ENCODE measurements around the gene MYT1.

The MYT1 gene

DNA sequence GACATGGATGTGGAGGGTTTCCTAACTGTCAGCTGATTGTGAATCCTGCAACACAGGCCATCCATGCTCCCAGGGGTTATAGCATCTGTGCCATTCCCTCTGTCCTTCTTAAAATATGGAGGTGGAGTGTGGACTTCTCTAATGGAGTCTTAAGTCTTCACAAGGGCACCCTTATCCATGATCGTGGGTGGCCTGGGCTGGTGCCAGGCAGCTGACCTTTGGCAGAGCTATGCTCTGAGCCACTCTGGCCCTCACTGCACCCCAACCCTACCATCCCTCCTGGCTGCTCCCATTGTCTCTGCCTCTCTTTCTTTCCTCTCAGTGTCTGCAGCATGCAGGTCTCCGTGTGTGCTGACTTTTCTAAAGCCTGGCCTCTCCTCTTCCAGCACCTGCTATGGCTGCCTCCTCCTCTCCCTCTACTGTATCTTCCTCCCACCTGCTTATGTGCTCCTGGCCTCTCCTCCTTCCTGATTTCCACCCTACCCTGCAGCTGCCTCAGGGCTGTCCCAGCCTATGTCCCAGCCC lies 80.1 kb downstream of the MYT1 start:
- Histone ChIP-seq H3K27me3 (ENCODE audit: control insufficient read depth, insufficient read depth, low read length) (no peaks in the 10 kb centered on the region), H2AFZ (no peak overlapping the region), H3K4me3 (ENCODE audit: low read depth, low read length) (no peak overlapping the region), H3K79me2 (no peaks in the 10 kb centered on the region), H3K9me3 (ENCODE audit: control insufficient read depth, low read length) (no peaks in the 10 kb centered on the region), H3K4me2 (ENCODE audit: low read length) (no peak overlapping the region), H3K36me3 (ENCODE audit: control insufficient read depth, insufficient read depth, low read length) (no peaks in the 10 kb centered on the region), H3K4me1 (no peaks in the 10 kb centered on the region), H3K9ac (no peak overlapping the region), H3K27ac (no peak overlapping the region)
- TF ChIP-seq, protein P1, sequence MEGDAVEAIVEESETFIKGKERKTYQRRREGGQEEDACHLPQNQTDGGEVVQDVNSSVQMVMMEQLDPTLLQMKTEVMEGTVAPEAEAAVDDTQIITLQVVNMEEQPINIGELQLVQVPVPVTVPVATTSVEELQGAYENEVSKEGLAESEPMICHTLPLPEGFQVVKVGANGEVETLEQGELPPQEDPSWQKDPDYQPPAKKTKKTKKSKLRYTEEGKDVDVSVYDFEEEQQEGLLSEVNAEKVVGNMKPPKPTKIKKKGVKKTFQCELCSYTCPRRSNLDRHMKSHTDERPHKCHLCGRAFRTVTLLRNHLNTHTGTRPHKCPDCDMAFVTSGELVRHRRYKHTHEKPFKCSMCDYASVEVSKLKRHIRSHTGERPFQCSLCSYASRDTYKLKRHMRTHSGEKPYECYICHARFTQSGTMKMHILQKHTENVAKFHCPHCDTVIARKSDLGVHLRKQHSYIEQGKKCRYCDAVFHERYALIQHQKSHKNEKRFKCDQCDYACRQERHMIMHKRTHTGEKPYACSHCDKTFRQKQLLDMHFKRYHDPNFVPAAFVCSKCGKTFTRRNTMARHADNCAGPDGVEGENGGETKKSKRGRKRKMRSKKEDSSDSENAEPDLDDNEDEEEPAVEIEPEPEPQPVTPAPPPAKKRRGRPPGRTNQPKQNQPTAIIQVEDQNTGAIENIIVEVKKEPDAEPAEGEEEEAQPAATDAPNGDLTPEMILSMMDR (IDR thresholded peaks at IDR 0.05), result no peak

- H3K27ac ChIP-seq, result no peak overlapping the region
- H3K4me1 ChIP-seq, result no peaks in the 10 kb centered on the region
- H3K9me3 ChIP-seq (ENCODE audit: control insufficient read depth, low read length), result no peaks in the 10 kb centered on the region
- H3K9ac ChIP-seq, result no peak overlapping the region
- H3K4me2 ChIP-seq (ENCODE audit: low read length), result no peak overlapping the region
- no peaks in the 10 kb centered on the region for H3K79me2 ChIP-seq
- no peak overlapping the region for H2AFZ ChIP-seq
- H3K27me3 ChIP-seq (ENCODE audit: control insufficient read depth, insufficient read depth, low read length), result no peaks in the 10 kb centered on the region
- TF ChIP-seq, protein P1 (IDR thresholded peaks at IDR 0.05), result no peak
- H3K4me3 ChIP-seq (ENCODE audit: low read depth, low read length), result no peak overlapping the region
- H3K36me3 ChIP-seq (ENCODE audit: control insufficient read depth, insufficient read depth, low read length), result no peaks in the 10 kb centered on the region
These were observed 80.8 kb downstream of the MYT1 start for GRCh38 chr20:64244870-64245603.

DNA sequence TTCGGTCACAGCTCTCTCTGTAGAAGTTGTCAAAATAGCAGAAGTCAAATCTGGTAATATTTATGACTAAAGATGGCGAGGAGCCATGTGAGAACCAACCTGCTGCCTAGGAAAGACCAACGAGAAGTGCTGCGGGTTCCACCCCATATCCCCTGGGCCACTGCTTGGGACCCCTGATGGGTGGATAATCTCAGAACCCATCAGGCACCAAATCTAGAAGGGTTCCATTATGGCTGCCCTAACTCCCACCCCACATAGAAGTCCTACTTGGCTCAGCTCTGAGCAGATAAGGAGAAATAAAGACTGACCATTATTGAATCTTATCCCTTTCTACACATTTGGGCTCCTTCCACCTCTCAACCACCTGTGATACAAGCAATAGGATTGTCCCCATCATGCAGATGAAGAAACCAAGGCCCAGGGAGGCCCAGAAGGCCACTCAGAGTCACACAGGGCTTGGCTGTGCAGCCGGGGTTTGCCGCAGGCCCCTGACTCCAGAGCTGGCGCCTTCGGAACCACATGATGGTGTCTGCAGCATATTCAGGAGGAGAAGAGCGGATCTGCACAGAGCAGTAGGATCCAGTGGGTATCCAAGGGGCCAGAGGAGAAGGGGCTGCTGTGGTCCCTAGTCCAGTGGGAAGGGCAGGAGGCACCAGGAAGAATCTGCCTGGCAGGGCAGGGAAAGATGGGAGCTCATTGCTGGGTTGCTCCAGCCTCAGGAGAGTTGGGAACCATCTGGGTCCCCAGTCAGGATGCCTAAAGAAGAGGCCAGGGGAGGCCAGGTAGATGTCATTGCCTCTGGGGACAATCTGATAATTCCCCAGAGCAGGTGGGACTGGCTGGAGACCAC lies 81.7 kb downstream of the MYT1 start:
- Histone ChIP-seq H3K27me3 (ENCODE audit: control insufficient read depth, insufficient read depth, low read length) (no peaks in the 10 kb centered on the region), H3K9ac (no peak overlapping the region), H3K36me3 (ENCODE audit: control insufficient read depth, insufficient read depth, low read length) (no peaks in the 10 kb centered on the region), H3K4me3 (ENCODE audit: low read depth, low read length) (no peak overlapping the region), H2AFZ (no peak overlapping the region), H3K79me2 (no peaks in the 10 kb centered on the region), H3K4me2 (ENCODE audit: low read length) (no peak overlapping the region), H3K4me1 (no peaks in the 10 kb centered on the region), H3K9me3 (ENCODE audit: control insufficient read depth, low read length) (no peaks in the 10 kb centered on the region), H3K27ac (no peak overlapping the region)
- TF ChIP-seq, protein P1 (IDR thresholded peaks at IDR 0.05), result no peak

DNA sequence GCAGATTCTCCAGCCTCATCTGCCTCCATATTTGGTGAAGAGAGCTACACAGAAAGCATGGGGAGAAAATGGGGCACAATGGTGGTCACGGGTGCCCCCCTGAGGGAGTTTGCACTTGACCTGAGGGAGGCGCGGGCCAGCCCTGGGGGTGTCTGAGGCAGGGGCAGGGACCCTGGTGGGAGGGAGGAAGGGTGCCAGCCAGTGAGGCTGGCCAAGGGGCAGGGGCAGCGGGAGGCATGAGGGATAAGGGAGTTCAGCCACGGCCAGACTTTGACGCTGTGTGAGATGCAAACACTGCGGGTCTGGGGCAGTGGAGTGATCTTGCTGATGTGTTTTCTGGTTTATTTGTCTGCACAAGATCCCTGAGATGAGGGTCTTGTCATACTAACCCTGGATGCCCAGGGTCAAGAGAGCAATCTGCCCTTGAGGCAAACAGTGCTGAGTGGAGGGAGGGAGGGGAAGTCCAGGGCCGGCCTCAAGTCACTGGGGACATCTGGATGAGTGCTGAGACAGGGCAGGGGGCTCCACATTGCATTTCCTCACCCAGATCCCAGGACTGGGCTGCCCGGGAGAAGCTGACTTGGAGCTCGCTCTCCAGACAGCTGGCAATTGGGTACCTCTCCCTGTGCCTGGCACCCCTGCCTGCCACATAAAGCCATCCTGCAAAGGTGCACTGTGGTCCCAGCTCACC lies 82.5 kb downstream of the MYT1 start:
- no peaks in the 10 kb centered on the region for H3K79me2 ChIP-seq
- H3K4me3 ChIP-seq (ENCODE audit: low read depth, low read length), result no peak overlapping the region
- no peaks in the 10 kb centered on the region for H3K9me3 ChIP-seq (ENCODE audit: control insufficient read depth, low read length)
- no peaks in the 10 kb centered on the region for H3K4me1 ChIP-seq
- H3K4me2 ChIP-seq (ENCODE audit: low read length), result no peak overlapping the region
- no peaks in the 10 kb centered on the region for H3K36me3 ChIP-seq (ENCODE audit: control insufficient read depth, insufficient read depth, low read length)
- TF ChIP-seq, protein P1 (IDR thresholded peaks at IDR 0.05), result no peak
- no peaks in the 10 kb centered on the region for H3K27me3 ChIP-seq (ENCODE audit: control insufficient read depth, insufficient read depth, low read length)
- H3K27ac ChIP-seq, result no peak overlapping the region
- H3K9ac ChIP-seq, result no peak overlapping the region
- H2AFZ ChIP-seq, result no peak overlapping the region
